Frontal cortex (tissue), 4 donors: Measurements from ENCODE around the gene ERRFI1. TPM values are rescaled to one million over a fixed set of nuclear protein-coding genes. Genes with fewer than 3 reads are reported as not detected.
A peak's percentile ranks its signal among the peaks of the same experiment; 100 is the strongest.
"Not testable (repeated sequence)": the region's sequence is repeated elsewhere in the genome, so short reads cannot be mapped to it uniquely, and the experiment has no call there.

Experiments used
- DNase-seq, 2 donors: peaks; one replicate each; pipeline ENCODE4 v3.0.0; 2012; ENCODE audit warnings: low spot score in 2 of 2
- FAIRE-seq: peaks from 2 replicates; lab custom pipeline; 2012; peaks lifted over from hg19 to GRCh38; lab: Jason Lieb, UNC
- total RNA-seq: library from RNA; depleted of rRNA; stranded (reverse); fragments of >200 nt; gene quantifications from one replicate; pipeline ENCODE4 v1.2.3, GENCODE V29; 2014
- donor health status: control.
- donor health status: control.
- donor health status: control.

Gene ERRFI1, protein sequence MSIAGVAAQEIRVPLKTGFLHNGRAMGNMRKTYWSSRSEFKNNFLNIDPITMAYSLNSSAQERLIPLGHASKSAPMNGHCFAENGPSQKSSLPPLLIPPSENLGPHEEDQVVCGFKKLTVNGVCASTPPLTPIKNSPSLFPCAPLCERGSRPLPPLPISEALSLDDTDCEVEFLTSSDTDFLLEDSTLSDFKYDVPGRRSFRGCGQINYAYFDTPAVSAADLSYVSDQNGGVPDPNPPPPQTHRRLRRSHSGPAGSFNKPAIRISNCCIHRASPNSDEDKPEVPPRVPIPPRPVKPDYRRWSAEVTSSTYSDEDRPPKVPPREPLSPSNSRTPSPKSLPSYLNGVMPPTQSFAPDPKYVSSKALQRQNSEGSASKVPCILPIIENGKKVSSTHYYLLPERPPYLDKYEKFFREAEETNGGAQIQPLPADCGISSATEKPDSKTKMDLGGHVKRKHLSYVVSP
- total RNA-seq = 20.4 TPM

DNA sequence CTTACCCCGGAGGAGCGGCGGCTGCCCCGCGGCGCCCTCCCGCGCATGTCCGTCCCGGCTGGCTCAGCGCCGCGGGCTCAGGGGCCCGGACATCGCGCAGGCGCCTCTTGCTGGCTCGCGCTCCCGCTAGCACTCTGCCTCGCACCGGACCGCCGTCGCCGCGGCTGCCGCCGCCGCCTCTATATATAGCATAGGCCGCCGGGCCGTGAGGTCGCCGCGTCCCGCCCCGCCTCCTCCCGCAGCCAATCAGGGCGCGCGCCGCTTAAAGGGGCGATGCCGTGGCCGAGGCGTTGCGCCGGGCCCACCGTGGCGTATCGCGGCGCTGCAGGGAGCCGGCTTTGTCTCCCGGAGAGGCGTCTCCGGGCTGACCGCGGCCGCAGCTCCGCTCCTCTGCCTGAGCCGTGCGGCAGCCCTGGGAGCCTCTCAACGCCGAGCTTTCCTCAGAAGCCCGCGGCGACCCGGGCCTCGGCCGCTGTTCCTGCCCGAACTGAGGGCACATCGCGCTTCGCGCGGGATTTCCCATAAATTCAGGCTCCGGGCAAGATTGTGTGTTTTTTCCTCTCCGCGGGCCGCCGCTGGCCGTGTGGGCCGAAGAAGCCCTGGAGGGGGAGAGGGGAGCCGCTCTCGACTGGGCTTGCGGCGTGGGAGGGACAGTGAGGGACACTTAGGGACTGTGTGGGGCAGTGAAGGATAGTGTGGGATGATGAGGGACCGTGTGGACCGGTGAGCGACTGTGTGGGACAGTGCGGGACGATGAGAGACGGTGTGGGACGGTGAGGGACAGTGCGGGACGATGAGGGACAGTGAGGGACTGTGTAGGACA is at the start of gene ERRFI1:
ERRFI1 (minus strand) TSS at position 157 of the 823 bp plus-strand sequence. CDS start 10,690 bp downstream, outside the sequence.
- FAIRE-seq (no peak), DNase-seq (peak; percentile 94 to 97)

DNA sequence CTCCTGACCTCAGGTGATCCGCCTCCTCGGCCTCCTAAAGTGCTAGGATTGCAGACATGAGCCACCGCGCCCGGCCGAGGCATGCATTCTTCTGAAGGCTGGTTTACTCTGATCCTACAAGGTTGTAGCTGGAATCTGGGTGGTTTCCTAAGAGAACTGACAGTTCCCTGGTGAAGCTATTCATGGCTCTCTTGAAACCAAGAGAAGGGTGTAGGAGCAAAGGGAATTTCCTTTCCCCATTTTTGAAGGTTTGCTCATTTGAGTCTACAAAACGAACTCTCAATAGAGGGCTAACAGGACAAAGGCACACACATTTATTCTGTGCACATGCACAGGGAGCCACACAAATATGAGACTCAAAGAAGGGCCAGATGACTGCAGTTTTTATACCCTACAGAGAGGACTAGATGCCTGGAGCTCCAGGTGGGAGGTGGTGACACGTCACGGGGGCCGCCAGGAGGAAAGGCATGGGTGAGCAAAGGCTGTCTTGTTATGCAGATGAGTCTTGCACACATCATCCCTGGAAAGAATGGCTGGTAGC is 49.5 kb upstream of the ERRFI1 start:
- no peak for FAIRE-seq
- DNase-seq = no peak

- no peak for DNase-seq
- no peak for FAIRE-seq
Observed at GRCh38 chr1:8073112-8073855, 47.2 kb upstream of the ERRFI1 start.

- FAIRE-seq (no peak), DNase-seq (no peak)
Observed at GRCh38 chr1:8070381-8070811, 44.3 kb upstream of the ERRFI1 start.

DNA sequence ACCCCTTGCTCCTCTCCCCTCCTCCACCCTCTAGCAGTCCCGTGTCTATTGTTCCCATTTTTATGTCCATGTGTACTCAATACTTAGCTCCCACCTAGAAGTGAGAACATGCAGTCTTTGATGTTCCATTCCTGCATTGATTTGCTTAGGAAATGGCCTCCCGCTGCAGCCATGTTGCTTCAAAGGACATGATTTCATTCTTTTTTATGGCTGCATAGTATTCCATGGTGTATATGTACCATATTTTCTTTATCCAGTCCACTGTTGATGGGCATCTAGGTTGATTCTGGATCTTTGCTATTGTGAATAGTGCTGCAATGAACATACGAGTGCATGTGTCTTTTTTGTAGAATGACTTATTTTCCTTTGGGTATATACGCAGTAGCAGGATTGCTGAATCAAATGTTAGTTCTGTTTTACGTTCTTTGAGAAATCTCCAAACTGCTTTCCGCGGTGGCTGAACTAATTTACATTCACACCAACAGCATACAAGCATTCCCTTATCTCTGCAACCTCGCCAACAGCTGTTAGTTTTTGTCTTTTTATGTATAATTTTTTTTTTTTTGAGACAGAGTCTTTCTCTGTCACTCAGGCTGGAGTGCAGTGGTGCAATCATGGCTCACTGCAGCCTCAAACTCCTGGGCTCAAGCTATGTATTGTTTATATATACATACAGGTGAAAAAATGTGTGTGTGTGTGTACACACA is 43.7 kb upstream of the ERRFI1 start:
- not testable (repeated sequence) for DNase-seq, FAIRE-seq

GRCh38 chr1:8065369-8065768 is 39.3 kb upstream of the ERRFI1 start:
- FAIRE-seq = no peak
- no peak for DNase-seq

DNA sequence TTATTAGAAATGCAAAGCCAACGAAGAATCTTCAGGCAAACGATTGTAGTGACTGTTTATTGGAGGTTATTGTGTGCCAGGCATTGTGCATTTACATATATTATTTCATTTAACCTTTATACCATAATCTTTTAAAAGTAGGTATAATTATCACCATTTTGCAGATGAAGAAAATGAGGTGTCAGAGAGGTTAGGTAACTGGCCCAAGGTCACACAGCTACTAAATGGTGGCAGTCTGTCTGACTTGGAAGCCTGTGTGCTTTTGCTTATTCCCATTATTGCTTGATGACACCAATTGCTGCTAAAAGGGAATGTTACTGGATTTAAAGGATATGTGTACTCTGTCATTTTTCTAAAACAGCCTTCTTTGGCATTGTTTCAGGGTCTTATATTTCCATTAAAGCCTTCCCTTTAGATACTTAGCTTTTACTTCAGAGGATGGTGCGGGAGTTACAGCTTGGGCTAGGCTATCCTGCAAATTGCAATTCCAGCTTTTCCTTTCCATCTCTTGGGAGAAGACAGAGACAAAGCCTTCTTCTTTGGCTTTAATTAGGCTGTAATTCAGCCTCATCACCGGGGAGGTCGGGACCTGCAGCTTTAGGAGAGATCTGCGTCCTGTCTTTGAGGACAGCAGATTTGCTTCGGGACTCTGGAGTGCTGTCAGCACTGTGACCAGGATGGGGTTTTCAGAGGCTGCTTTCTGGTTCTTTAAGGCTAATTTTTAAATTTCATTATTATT is 37.4 kb upstream of the ERRFI1 start:
- no peak for DNase-seq
- FAIRE-seq = no peak

GRCh38 chr1:8062861-8063260 is 36.8 kb upstream of the ERRFI1 start:
- DNase-seq = no peak
- no peak for FAIRE-seq

DNA sequence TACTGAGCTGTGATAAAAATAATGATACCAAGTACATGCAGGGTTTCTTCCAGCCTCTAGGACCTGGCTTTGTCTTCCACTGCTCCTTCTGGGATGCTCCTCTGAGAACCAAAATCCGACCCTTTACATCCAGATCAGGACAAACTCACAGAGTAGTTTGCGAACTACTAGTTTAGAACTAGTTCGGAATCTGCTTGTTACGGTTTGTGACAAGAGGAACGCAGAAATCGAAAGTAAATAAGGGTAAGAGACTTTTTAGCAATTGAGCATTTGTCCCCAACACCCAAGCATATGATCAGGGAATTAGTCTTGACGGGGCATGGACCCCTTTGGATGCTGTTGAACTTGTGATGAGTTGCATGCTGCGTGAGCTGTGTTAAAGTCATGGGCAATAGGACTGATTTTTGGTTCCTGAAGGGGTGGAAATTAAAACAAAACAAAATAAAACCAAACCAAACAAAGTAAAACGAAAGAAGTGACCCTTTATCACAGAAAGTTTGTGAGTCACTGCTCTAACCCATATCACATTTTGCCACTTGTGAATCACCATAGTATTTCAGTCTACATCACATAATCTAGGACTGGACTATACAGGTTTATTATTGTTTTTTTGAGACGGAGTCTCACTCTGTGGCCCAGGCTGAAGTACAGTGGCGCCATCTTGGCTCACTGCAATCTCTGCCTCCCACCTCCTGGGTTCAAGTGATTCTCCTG is 35.7 kb upstream of the ERRFI1 start:
- no peak for DNase-seq
- no peak for FAIRE-seq

GRCh38 chr1:8061210-8061609 is 35.1 kb upstream of the ERRFI1 start:
- DNase-seq = no peak
- FAIRE-seq = no peak

DNA sequence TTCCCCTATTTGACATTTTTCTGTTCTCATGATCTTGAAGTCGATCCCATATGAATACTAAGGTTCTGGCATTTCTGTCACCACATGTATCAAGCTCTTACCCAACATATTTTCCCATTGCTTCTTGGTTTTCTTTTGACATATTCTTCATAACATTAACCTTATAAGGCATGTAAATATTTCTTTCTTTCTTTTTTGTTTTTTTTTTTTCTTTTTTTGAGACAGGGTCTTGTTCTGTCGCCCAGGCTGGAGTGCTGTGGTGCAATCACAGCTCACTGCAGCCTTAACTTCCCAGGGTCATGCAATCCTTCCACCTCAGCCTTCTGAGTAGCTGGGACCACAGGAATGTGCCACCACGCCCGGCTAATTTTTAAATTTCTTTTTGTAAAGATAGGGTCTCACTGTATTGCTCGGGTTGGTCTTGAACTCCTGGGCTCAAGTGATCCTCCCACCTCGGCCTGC is 33.1 kb upstream of the ERRFI1 start:
- no peak for FAIRE-seq
- no peak for DNase-seq

DNA sequence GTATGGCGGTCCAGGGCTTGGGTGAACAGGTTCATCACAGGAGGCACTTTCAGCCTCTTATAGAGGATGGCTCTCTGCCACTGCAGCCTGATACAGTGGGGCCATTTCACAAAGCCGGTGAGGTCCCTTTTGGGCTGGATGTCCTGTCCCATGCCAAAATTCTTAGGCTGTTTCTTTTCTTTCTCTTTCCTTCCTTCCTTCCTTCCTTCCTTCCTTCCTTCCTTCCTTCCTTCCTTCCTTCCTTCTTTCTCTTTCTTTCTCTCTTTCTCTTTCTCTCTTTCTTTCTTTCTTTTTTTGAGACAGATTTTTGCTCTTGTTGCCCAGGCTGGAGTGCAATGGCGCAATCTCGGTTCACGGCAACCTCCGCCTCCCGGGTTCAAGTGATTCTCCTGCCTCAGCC is 31.7 kb upstream of the ERRFI1 start:
- FAIRE-seq, DNase-seq: not testable (repeated sequence)

GRCh38 chr1:8055973-8056372 is 29.9 kb upstream of the ERRFI1 start:
- DNase-seq (no peak), FAIRE-seq (no peak)

DNA sequence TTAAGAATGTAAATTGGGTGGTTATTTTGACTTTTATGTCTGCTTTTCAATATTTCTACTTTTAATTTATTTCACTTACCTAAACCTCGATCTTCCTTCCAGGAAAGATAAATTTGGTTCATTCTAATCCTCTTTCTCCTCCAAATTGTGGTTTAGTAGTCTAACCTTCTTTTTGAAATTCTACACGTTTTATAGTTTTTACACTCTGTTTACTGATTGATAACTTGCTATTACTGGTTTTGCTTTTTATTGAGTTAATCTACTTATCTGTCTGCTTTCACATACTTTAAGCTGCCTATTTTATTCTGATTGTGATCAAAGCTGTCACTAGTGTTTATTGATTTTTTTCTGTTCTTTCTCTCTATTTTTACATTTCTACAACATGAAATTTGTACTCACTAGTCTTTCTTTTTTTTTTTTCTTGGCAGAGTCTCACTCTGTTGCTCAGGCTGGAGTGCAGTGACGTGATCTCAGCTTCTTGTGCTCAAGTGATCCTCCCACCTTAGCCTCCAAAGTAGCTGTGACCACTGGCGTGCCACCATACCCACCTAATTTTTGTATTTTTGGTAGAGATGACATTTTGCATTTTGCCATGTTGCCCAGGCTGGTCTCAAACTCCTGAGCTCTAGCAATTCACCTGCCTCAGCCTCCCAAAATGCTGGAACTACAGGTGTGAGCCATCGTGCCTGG is 27.9 kb upstream of the ERRFI1 start:
- FAIRE-seq = no peak
- DNase-seq = no peak

DNA sequence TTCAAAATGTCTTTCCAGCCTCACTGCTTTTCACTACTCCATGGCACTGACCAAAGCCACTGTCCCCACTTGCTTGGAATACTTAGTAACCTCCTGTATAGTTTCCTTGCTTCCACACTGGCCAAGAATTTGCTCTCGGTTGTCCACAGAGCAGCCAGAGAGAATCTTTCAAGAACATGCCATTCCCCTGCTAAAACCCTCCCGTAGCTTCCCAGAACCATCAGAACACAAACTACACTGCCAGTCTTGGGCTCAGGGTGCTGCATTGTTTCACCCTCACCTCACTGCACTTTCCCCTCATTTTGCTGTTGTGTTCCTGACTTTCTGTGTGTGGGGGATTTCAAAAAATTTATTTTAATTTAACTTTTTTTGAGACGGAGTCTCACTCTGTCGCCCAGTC is 25.5 kb upstream of the ERRFI1 start:
- DNase-seq = no peak
- no peak for FAIRE-seq

DNA sequence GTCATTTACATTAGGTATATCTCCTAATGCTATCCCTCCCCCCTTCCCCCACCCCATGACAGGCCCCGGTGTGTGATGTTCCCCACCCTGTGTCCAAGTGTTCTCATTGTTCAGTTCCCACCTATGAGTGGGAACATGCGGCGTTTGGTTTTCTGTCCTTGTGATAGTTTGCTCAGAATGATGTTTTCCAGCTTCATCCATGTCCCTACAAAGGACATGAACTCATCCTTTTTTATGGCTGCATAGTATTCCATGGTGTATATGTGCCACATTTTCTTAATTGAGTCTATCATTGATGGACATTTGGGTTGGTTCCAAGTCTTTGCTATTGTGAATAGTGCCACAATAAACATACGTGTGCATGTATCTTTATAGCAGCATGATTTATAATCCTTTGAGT is 23.1 kb upstream of the ERRFI1 start:
- not testable (repeated sequence) for DNase-seq, FAIRE-seq

DNA sequence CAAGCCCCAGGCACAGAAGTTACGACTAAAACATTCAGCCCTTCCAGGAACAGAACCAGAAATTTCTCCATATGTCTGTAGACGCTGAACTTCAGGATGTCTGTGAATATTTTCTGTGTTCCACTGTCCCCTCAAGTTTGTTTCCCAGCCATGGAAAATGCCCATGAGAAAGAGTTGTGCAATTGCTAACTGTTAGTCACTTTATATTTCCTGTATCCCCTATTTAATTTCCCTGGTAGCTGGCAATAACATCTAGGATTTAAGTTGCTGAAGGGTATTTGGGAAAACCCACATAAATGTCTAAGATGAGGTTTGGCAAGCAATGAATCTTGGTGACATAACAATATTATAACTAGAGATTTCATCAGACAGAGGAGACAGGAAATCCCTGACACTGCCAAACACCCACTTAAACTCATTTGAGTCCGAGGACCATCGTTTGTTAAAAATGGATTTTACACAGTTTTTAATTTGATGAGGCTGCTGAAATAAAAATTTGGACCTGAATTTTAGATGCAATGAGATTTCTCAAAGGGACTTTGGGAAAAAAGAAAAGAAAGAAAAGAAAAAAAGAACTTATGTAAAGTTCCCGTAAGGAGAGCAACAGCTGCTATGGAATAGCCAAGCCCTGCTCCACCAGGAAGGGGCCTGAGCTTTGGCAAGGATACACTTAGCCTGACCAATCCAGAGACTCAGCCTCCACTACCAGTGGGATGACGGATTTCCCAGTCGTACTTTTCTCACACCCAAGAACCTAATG is 21.8 kb upstream of the ERRFI1 start:
- FAIRE-seq (no peak), DNase-seq (no peak)
